HG03103 (cell line): ENCODE data around the gene EIF6.

Source experiments
- ATAC-seq: cut with Tn5 transposase; IDR thresholded peaks from one replicate; pipeline ENCODE4 v1.9.1; 2021; ENCODE audit warnings: low read depth; ENCODE audit not compliant: unreplicated experiment

The EIF6 gene

DNA sequence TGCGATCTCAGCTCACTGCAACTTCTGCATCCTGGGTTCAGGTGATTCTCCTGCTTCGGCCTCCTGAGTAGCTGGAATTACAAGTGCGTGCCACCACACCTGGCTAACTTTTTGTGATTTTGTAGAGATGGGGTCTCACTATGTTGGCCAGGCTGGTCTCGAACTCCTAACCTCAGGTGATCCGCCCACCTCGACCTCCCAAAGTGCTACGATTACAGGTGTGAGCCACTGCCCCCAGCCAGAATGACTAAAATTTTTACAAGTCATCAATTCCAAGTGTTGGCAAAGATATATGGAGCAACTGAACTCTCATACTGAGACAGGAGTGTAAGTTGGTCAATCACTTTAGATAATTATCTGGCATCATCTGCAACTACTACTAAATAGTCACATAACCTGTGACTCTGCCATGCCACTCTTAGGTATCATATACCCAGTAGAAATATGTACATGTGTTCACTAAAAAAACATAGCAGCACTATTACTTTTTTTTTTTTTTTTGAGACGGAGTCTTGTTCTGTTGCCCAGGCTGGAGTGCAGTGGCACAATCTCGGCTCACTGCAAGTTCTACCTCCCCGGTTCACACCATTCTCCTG is 3.0 kb downstream of the EIF6 start:
- ATAC-seq, result no peak

DNA sequence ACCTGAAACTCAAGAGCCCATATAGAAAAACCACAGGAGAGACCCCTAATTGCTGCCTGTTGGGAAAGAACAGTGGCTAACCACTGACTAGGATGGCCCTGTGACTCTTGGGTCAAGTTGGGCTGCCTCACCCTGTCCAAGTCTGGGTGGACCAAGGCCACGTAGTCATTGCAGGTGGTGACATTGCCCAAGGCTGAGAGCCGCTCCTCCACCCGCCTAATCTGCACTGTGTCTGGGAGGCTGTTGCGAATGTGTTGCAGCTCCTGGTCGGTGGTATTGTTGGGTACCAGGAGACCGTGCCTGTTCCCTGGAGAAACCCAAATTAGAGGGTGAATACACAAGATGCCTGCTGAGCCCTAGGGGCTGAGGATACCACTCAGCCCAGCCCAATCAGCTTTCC is 4.0 kb downstream of the EIF6 start:
- ATAC-seq, result no peak

DNA sequence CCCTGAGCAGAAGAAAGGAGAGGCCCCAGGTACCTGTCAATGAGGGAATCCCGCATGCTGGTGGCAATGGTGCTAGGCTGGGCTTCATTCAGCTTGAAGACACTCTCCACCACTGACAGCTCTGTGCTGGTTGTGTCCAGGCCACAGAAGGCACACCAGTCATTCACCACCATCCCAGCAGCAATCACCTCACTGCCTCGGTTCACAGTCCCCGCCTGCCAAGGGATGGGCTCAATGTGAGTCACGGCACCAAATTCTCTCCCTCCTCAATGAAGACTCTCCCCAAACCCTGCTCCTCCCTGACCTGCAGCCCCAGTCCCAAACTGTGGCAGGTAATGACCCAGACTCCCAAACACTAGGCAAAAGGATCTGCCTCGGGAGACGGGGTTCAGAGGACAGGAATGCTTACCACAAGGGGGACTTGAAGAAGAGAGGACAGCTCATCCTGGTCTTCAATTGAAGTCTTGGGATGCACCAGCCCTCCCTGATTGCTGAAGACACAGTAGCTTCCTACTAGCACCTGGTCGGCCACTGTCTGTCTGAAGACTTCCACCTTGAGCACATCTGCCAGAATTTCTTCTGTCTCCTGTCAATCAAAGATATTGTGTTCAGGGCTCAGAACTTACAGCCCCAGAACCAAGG is 4.9 kb downstream of the EIF6 start:
- no peak for ATAC-seq

DNA sequence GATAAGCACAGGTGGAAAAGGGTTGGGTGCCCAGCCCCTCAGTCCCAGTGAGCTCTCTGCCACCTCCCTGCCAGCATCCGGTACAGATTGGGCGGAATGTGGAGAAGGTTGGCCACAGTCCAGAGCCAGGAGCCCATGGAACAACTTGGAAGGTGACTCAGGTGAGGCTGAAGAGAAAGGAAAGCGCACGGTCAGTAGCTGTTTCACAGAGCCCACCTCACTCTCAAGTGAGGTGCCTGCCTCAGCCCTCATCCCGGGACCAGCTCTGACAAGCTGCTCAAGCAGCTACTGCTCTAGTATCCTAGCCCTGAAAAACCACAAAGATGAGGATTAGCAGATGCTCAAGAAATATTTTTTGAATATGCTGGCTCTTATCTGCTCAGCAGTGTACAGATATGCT is 5.5 kb downstream of the EIF6 start:
- no peak for ATAC-seq

DNA sequence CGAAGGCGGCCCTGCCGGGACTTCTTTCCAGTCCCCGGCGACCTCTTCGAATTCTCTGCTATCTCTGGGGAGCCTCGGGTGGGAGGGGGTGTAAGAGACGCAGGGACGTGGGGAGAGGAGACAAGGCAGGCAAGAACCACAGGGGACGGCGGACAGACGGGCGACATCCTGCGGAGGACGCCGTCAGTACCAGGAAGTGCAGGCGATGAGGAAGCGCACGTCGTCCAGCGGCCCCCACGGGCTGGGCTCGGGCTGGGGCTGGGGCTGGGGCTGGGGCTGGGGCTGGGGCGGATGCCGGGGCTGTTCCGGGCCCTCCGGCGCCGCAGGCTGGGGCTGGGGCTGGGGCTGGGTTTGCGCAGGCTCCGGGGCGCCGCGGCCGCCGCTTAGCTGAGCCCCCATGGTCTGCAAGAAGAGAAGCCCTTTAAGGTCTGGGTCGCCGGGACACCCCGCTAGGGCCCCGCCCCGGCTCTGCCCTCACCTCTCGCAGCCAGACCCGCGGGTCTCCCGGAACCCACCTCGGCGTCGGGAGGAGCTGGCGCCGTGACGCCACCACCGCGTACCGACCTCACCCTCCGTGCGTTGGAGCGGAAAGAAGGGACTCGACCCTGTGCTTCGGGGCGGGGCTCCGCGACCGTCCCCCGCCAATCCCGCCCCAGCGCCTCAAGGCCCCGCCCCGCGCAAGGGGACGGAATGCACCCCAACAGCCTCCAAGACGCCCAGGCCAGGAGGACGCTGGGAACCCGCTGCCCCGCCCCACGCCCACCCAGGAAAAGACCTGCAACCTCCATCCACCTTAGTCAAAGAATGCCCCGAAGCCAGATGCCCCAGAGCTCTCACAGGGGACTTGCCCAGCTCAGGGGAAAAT is 6.8 kb downstream of the EIF6 start, which contains the start of gene MMP24OS:
MMP24OS (minus strand) TSS at position 592 of the 865 bp plus-strand sequence; CDS start at position 399, 193 bp downstream.
- ATAC-seq, result peak; percentile 73

DNA sequence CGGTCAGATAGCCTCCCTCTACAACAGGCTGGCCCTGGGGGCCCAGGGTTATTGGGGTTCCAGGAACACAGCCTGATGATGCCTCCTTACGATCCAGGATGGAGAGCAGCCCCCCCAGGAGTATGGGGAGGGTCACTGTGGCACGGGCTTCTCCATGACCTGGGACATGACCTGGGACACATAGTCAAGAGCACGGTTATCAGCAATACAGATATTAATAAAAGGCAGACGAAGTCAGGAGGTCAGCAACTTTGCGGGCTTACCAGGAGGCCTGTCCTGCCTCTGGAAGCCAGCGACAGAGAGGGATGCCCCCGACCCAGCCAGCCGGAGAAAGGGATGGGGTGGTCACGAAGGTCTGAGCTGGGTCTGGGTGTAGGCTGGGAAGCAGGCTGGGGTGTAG is 7.4 kb downstream of the EIF6 start:
- ATAC-seq, result peak; percentile 21

DNA sequence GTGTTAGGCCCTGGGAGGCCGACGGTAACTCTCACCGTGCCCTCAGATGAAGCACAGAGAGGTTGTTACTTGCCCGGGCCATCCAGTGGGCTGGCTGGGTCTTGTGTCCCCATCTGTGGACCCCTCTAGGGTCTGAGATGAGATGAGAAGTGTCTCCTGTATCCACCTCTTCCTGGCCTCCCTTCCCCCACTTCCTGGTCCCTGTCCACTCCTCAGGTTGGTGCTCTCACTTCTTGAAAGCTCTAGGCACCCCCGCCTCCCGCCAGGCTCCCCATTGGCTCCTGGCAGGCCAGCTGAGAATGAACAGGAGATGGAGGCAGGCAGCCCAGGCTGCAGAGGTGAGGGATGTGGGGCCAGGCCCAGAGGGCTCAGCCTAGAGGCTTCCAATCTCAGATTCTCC is 8.2 kb downstream of the EIF6 start:
- no peak for ATAC-seq

DNA sequence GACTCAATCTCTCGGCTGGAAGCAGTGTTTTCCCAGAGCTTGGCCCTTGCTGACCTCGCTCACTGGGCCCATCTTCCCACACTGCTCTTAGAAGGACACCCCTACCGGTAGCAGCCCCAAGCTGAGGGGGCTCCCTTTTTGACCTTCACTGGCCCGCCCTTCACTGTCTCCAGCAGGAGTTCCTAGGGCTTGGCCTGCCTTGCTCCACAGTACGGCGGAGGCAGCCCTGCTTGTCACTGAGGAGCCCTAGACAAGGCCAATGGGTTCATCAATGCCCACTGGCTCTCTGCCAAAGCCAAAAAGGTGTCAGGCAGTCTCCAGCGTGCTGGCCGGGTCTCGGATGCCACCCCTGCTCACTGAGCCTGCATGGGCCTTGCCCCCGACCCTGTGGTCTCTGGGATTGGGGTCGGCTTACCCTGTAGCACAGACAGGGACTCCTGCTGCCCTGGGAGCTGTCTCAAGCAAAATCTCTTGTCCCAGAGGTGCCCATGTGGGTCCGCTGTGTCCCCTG is 8.8 kb downstream of the EIF6 start:
- no peak for ATAC-seq

DNA sequence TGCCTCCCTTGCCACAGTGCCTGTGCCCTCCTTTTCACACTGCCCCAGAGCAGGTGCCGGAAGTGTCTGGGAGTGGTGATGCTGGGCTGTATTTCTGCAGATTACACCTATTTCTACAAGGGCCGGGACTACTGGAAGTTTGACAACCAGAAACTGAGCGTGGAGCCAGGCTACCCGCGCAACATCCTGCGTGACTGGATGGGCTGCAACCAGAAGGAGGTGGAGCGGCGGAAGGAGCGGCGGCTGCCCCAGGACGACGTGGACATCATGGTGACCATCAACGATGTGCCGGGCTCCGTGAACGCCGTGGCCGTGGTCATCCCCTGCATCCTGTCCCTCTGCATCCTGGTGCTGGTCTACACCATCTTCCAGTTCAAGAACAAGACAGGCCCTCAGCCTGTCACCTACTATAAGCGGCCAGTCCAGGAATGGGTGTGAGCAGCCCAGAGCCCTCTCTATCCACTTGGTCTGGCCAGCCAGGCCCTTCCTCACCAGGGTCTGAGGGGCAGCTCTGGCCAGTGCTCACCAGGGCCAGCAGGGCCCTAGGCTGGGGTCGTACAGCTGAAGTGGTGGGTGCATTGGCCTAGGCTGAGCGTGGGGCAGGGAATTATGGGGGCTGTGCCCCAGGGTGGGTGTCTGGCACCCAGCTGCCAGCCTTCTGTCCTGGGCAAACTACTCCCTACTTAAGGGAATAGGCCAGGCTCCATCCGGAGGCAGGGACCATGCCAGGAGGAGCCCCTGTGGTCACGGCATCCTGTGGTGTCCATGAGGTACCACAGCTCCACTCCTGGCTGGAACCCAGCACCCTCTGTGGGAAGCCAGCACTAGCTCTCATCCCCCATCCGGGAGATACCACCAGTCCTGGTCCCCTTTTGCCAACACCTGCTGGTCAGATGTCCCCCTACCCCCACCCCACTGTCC is 10.1 kb downstream of the EIF6 start:
- no peak for ATAC-seq

DNA sequence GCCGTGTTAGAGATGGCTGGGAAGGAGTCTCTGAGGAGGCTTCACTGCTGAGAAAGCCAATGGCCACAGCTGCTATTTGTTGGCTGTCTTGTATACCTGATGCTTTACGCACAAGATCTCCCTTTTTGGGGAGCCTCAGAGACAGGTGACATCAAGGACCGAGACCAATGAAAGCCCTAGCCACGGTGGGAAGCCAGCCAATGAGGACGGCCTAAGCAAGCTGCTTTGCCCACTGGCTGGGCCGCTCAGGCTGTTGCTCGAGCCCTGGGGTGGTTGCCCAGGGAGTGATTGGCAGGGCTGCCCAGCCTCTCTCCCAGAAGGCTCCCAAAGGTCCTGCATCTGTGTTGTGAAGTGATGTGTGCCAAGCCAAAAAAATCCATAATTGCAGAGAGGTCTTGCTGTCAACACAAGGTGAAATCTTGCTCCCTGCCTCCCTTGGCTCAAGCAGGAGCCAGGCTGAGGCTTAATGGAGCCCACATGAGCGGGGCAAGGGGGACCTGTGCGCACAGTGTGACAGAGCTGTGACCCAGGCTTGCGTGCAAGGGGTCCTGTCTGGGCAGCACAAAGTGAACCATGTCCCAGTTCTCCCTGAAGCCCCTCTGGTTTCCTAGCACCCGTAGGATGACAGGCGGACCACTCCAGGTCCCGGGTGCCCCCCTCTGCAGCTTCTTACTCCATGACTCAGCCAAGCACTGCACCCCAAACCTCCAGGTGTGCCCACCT is 11.0 kb downstream of the EIF6 start:
- no peak for ATAC-seq

DNA sequence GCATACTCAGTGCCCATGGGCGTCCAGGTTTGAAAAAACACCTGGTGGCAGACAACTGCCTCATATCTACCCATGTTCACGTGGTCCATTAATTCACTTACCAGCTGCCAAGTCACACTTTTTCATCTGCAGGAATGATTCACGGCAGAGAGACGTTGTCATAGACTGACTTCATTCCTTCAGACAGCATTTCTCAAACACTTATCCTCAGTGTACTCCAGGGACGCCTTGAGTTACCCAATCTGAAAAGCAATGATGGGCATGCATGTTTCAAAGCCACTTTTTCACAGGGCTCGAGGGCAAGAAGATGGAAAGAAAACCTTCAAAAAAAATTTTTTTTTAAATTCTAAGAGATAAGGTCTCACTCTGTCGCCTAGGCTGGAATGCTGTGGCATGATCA is 12.7 kb downstream of the EIF6 start:
- ATAC-seq, result no peak

DNA sequence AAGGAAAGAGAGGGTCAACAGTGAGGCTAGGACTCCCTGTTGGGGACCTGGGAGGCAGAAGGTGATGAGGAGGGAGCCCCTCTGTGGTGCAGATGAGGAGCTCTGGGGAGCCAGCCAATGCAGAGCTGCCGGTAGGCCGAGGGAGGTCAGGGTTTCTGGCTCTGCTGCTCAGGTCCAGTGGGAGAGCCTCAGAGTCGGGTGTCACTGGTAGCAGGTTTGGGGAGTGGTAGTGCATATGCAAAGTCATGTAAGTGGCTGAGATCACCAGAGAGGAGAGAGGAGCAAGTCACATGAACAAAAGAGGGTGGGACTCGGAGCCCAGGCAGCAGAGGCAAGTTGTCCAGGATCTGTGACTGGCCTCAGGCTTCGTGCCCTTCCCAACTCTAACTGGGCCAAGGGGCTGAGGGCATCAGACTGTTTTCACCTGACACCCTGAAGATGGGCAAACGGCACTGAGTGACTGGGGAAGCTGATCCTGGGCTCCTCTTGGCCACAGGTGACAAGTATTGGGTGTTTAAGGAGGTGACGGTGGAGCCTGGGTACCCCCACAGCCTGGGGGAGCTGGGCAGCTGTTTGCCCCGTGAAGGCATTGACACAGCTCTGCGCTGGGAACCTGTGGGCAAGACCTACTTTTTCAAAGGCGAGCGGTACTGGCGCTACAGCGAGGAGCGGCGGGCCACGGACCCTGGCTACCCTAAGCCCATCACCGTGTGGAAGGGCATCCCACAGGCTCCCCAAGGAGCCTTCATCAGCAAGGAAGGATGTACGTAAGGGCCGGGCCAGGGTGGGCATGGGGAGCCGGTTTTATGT is 13.3 kb downstream of the EIF6 start:
- ATAC-seq, result no peak

DNA sequence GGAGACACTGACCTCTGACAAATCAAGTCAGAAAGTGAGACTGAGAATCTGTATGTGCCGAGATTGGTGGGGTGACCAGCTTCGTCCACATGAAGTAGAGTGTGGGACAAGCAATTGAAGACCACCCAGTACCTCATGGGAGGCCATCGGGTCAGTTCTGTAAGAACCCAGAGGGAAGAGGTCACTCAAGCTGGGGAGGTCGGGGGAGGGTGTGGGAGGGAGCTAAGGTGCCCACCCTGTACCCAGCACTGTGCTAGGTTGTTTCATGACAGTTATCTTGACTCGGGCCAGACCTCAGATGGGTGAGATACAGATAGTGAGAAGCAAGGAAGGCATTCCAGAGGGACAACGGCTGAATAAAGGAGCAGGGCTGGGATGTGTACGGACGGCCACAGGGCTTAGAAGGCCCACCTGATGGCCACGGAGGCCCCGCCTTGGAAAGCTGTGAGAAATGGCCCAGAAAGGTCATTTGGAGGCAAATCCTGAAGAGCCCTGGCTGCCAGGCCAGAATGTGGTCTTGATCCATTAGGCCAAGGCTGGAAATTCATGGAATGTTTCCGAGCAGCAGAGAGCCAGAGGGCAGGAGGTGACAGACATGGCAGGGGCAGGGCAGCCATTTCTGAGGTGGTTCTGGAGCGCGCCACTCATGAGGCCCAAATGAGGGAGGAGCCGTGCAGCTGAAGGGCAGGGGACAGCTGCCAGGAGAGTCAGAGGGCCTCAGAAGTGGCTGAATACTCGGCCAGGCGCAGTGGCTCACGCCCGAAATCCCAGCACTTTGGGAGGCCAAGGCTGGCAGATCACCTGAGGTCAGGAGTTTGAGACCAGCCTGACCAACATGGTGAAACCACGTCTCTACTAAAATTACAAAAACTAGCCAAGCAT is 14.3 kb downstream of the EIF6 start:
- ATAC-seq, result no peak

DNA sequence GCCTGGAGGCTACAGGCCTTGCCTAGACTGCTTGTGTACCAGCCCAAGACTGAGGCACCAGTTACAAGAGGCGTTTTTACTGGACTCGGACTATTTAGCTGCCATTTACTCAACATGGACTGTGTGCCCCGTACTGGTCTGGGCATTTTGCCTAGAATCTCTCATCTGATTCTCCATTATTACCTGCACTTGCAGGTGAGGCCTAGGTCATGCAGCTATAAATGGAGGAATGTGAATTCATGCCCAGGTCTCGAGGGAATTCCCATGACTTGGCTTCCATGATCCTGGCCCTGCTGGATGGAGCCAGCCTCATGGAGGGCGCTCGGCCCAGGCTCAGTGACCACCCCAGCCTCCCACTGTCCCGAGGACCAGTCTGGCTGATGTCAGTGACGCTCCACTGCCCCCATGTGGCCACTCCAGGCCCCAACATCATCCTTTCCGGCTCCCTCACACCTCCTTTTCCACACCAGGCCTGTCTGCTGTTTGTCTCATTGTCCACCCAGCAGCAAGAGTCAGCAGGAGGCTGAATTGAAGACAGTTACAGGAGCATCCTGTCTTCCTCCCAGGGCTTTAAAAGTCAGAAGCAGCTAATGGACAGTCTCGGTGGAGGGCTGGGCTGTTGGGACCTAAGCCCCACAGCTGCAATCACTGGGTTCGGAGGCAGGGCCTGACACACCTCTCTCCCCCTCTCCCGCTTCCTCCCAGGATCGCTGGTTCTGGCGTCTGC is 15.4 kb downstream of the EIF6 start:
- ATAC-seq, result no peak

DNA sequence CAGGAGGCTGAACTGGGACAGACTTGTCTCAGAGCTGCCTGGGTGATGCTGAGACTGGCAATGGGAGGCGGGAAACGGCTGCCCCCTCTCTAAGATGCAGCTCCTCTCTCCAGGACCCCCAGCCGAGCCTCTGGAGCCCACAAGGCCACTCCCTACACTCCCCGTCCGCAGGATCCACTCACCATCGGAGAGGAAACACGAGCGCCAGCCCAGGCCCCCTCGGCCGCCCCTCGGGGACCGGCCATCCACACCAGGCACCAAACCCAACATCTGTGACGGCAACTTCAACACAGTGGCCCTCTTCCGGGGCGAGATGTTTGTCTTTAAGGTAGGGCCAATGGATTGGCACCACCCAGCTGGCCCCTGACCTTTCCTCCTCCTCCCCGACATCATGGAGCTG is 17.5 kb downstream of the EIF6 start:
- no peak for ATAC-seq

DNA sequence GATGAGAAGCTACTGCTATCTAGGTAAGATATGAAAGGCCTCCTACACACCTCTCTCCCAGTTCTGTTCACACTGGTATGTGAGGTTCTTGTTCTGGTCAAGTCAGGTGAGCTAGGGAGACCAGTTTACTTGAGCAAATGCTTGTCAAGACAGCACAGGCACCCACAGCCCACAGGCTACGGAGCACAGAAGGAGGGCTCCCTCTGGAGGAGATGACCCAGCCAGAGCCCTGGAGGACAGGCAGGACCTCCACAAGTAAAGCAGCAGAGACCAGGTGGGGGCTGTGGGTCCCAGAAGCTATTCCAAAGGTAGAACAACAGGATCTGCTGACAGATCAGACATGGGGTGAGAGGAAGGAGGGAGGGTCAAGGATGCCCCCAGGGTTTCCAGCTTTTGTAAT is 19.8 kb downstream of the EIF6 start:
- ATAC-seq, result no peak
